ENCODE measurements around the gene PER1. TPM values are rescaled to one million over a fixed set of nuclear protein-coding genes. Genes with fewer than 3 reads are reported as not detected.

PER1 gene
- total and polyA plus RNA-seq, 10 of the 15 experiments (the other 5 are each of a cell fraction or from before 2014, with no cell fraction given) = 0.02 to 25.1 (median 5.4) TPM

GRCh38 chr17:8100763-8101162 lies 51.4 kb downstream of the PER1 start:
- FAIRE-seq (no peak), ATAC-seq (no peak), DNase-seq (ENCODE audit: low read depth, low spot score) (no peak)
- SMC1A ChIA-PET (ENCODE audit: uncharacterized antibody, unreplicated experiment) = interaction anchor here (0.6 to 1.8 kb wide), 4 partner anchors 9 to 41 kb away, joined by 3 to 8 read pairs (median 4); no protein-coding TSS in a partner anchor
- in situ Hi-C loops (cut with MboI) = no loop called here
- Histone ChIP-seq H3K4me1 (ENCODE audit: control insufficient read depth, insufficient read depth, low read length) (no peaks in the 10 kb centered on the region), H4K20me1 (ENCODE audit: control insufficient read depth, insufficient read depth) (no peaks in the 10 kb centered on the region), H3K4me3 (no peak overlapping the region), H3K36me3 (ENCODE audit: control insufficient read depth in 2 of 2, insufficient read depth in 2 of 2, low read length in 1 of 2) (no peaks in the 10 kb centered on the region), H2AFZ (ENCODE audit: control insufficient read depth, low read depth, low read length) (no peak overlapping the region), H3K79me2 (ENCODE audit: control insufficient read depth, insufficient read depth, low read length) (no peaks in the 10 kb centered on the region), H3K27ac (ENCODE audit: control insufficient read depth, insufficient read depth) (no peak overlapping the region), H3K9ac (ENCODE audit: control insufficient read depth, insufficient read depth, low read length) (no peak overlapping the region), H3K27me3 (replicated peaks in 1 of 2; ENCODE audit: control insufficient read depth in 2 of 2, insufficient read depth in 2 of 2, low read length in 1 of 2) (no peaks in the 10 kb centered on the region; a peak in 1 of 4 replicates), H3K4me2 (ENCODE audit: control insufficient read depth, insufficient read depth) (no peak overlapping the region), H3K9me3 (replicated peaks; ENCODE audit: control insufficient read depth, insufficient read depth, low read length) (no peaks in the 10 kb centered on the region)
- WGBS (ENCODE audit: insufficient coverage, insufficient replicate concordance, low lambda C conversion rate, missing lambda C conversion rate) = 48% methylated on average over 2 of the region's 2 CpGs
- intact Hi-C loops (cut with micrococcal nuclease; ENCODE audit: unreplicated experiment) = no loop called here
- BruUV-seq (replicated peaks) = no TSS peak
- CTCF ChIA-PET = interaction anchor here (0.6 to 14.3 kb wide), 9 partner anchors 10 to 79 kb away, joined by 3 to 189 read pairs (median 11); partner anchors contain the start of gene ALOX12B
- POLR2A ChIA-PET = interaction anchor here (0.6 to 1.9 kb wide), 4 partner anchors 10 to 745 kb away, joined by 3 to 5 read pairs (median 4); no protein-coding TSS in a partner anchor
- RAD21 ChIA-PET (ENCODE audit: unreplicated experiment) = no interaction called here
- no peak for TF ChIP-seq ZNF207 (IDR thresholded peaks at IDR 0.05; ENCODE audit: borderline replicate concordance)
- no peak for TF ChIP-seq ZZZ3 (IDR thresholded peaks at IDR 0.05; ENCODE audit: control insufficient read depth, insufficient read length, low read depth)
- no peak for TF ChIP-seq PAX8 (IDR thresholded peaks at IDR 0.05)
- TF ChIP-seq ZNF687 (IDR thresholded peaks at IDR 0.05) = no peak
- no peak for TF ChIP-seq ZSCAN29 (IDR thresholded peaks at IDR 0.05)
- no peak for TF ChIP-seq MAX (IDR thresholded peaks at IDR 0.05; ENCODE audit: low read depth, low read length)
- no peak for TF ChIP-seq RELB (IDR thresholded peaks at IDR 0.05; ENCODE audit: low read depth)
- no peak for TF ChIP-seq IRF3 (IDR thresholded peaks at IDR 0.05)
- no peak for TF ChIP-seq WRNIP1 (IDR thresholded peaks at IDR 0.05; ENCODE audit: borderline replicate concordance, low read depth, low read length)
- TF ChIP-seq SMC3 (IDR thresholded peaks at IDR 0.05; ENCODE audit: borderline replicate concordance, low read length) = no peak
- no peak for TF ChIP-seq SMARCA5 (IDR thresholded peaks at IDR 0.05)
- no peak for TF ChIP-seq IKZF1 (conservative IDR thresholded peaks at IDR 0.05)
- no peak for TF ChIP-seq CTCF (IDR thresholded peaks at IDR 0.05 in 2 of 3, conservative IDR thresholded peaks at IDR 0.05 in 1 of 3; ENCODE audit: control insufficient read depth in 2 of 3, extremely low read depth in 1 of 3, insufficient read depth in 1 of 3, low read depth in 3 of 3, low read length in 3 of 3)
- no peak for TF ChIP-seq SREBF1 (IDR thresholded peaks at IDR 0.05; ENCODE audit: low read length)
- TF ChIP-seq LARP7 (IDR thresholded peaks at IDR 0.05) = no peak
- TF ChIP-seq TCF7 (IDR thresholded peaks at IDR 0.05; ENCODE audit: borderline replicate concordance) = no peak
- no peak for TF ChIP-seq ZNF217 (IDR thresholded peaks at IDR 0.05)
